WTC11 (cell line): ENCODE results near the gene JAGN1. TPM values are rescaled to one million over a fixed set of nuclear protein-coding genes. Genes with fewer than 3 reads are reported as not detected.

Source experiments
- ATAC-seq: fragments of 200-7000 bp; cut with Tn5 transposase; 2 replicates; pipeline ENCODE4 v1.10.0; 2021; ENCODE audit warnings: mild to moderate bottlenecking, moderate library complexity
- CTCF ChIA-PET: fragments of 300-600 bp; sonication (Branson Sonifier 250); formaldehyde crosslinking; loops from one replicate; lab custom pipeline; 2021; ENCODE audit warnings: antibody characterized with exemption; lab: Charles Lee
- POLR2A ChIA-PET: fragments of 350-600 bp; sonication (Branson Sonifier 250); formaldehyde crosslinking; loops from one replicate; lab custom pipeline; 2021; ENCODE audit warnings: antibody characterized with exemption; lab: Charles Lee
- DNase-seq: peaks from one replicate; pipeline ENCODE4 v3.0.0; 2021; ENCODE audit warnings: low spot score
- H3K27ac Mint-ChIP-seq: 2 replicates; pipeline ENCODE4 v1.8.0; 2021; ENCODE audit warnings: mixed read lengths
- H3K27me3 Mint-ChIP-seq: 2 replicates; pipeline ENCODE4 v1.8.0; 2021; ENCODE audit warnings: low read depth, mild to moderate bottlenecking, moderate library complexity, mixed read lengths
- H3K36me3 Mint-ChIP-seq: 2 replicates; pipeline ENCODE4 v1.8.0; 2021; ENCODE audit warnings: mixed read lengths
- H3K4me1 Mint-ChIP-seq: 2 replicates; pipeline ENCODE4 v1.8.0; 2022; ENCODE audit warnings: mixed read lengths
- H3K4me3 Mint-ChIP-seq: 2 replicates; pipeline ENCODE4 v1.8.0; 2021; ENCODE audit warnings: mild to moderate bottlenecking, moderate library complexity, mixed read lengths
- H3K9me3 Mint-ChIP-seq: 2 replicates; pipeline ENCODE4 v1.8.0; 2021; ENCODE audit warnings: mixed read lengths
- ATF1 ChIP-seq: sonication (generic); formaldehyde crosslinking; IDR thresholded peaks from 2 replicates; pipeline ENCODE4 v1.8.1; 2023; ENCODE audit warnings: mild to moderate bottlenecking, moderate library complexity, missing genetic modification reagents
- ATF6 ChIP-seq: sonication (generic); formaldehyde crosslinking; IDR thresholded peaks from 2 replicates; pipeline ENCODE4 v1.8.1; 2023; ENCODE audit warnings: mild to moderate bottlenecking, missing genetic modification reagents
- ELF4 ChIP-seq: sonication (generic); formaldehyde crosslinking; IDR thresholded peaks from 2 replicates; pipeline ENCODE4 v1.8.1; 2022; ENCODE audit warnings: low read depth, mild to moderate bottlenecking, moderate library complexity, missing genetic modification reagents
- ETV6 ChIP-seq: sonication (generic); formaldehyde crosslinking; IDR thresholded peaks from 2 replicates; pipeline ENCODE4 v1.8.1; 2022; ENCODE audit warnings: mild to moderate bottlenecking, missing genetic modification reagents
- NFYB ChIP-seq: sonication (generic); formaldehyde crosslinking; conservative IDR thresholded peaks from 2 replicates; pipeline ENCODE4 v1.8.0; 2022; ENCODE audit warnings: low read depth, missing genetic modification reagents
- PRDM15 ChIP-seq: sonication (generic); formaldehyde crosslinking; IDR thresholded peaks from 2 replicates; pipeline ENCODE4 v1.8.0; 2022; ENCODE audit warnings: missing genetic modification reagents
- SMAD3 ChIP-seq: sonication (generic); formaldehyde crosslinking; IDR thresholded peaks from 2 replicates; pipeline ENCODE4 v1.8.0; 2022; ENCODE audit warnings: missing genetic modification reagents, mild to moderate bottlenecking, borderline replicate concordance
- STAT6 ChIP-seq: sonication (generic); formaldehyde crosslinking; conservative IDR thresholded peaks from 2 replicates; pipeline ENCODE4 v1.8.1; 2023; ENCODE audit warnings: mild to moderate bottlenecking, low read depth, missing genetic modification reagents, moderate library complexity
- TCF7 ChIP-seq: sonication (generic); formaldehyde crosslinking; IDR thresholded peaks from 2 replicates; pipeline ENCODE4 v1.8.0; 2022; ENCODE audit warnings: mild to moderate bottlenecking, low read depth, missing genetic modification reagents, moderate library complexity
- ZNF138 ChIP-seq: sonication (generic); formaldehyde crosslinking; conservative IDR thresholded peaks from 2 replicates; pipeline ENCODE4 v1.8.1; 2022; ENCODE audit warnings: mild to moderate bottlenecking, moderate library complexity, missing genetic modification reagents
- ZNF512 ChIP-seq: sonication (generic); formaldehyde crosslinking; IDR thresholded peaks from 2 replicates; pipeline ENCODE4 v1.8.1; 2022; ENCODE audit warnings: missing genetic modification reagents, borderline replicate concordance
- ZSCAN18 ChIP-seq: fragments of 250-450 bp; sonication (Bioruptor Pico); IDR thresholded peaks from 2 replicates; pipeline ENCODE4 v2.1.2; 2022; ENCODE audit warnings: mild to moderate bottlenecking, moderate library complexity
- total RNA-seq: library from RNA; stranded (reverse); gene quantifications from 3 replicates; pipeline ENCODE4 v1.2.3, GENCODE V29; 2021
- TF ChIP-seq, protein P1 (sequence below): sonication (generic); formaldehyde crosslinking; conservative IDR thresholded peaks from 2 replicates; pipeline ENCODE4 v1.8.1; 2022; ENCODE audit warnings: mild to moderate bottlenecking, missing genetic modification reagents
- TF ChIP-seq, protein P2 (sequence below): sonication (generic); formaldehyde crosslinking; IDR thresholded peaks from 2 replicates; pipeline ENCODE4 v1.8.1; 2022; ENCODE audit warnings: low read depth, mild to moderate bottlenecking, moderate library complexity, missing genetic modification reagents, borderline replicate concordance
- TF ChIP-seq, protein P3 (sequence below): sonication (generic); formaldehyde crosslinking; IDR thresholded peaks from 2 replicates; pipeline ENCODE4 v1.8.0; 2023; ENCODE audit warnings: missing genetic modification reagents
- TF ChIP-seq, protein P4 (sequence below): sonication (generic); formaldehyde crosslinking; IDR thresholded peaks from 2 replicates; pipeline ENCODE4 v1.8.1; 2022; ENCODE audit warnings: mild to moderate bottlenecking, missing genetic modification reagents, moderate library complexity, borderline replicate concordance

JAGN1 gene
- total RNA-seq, 1 experiment from 2014 or later: 25.6 TPM

DNA sequence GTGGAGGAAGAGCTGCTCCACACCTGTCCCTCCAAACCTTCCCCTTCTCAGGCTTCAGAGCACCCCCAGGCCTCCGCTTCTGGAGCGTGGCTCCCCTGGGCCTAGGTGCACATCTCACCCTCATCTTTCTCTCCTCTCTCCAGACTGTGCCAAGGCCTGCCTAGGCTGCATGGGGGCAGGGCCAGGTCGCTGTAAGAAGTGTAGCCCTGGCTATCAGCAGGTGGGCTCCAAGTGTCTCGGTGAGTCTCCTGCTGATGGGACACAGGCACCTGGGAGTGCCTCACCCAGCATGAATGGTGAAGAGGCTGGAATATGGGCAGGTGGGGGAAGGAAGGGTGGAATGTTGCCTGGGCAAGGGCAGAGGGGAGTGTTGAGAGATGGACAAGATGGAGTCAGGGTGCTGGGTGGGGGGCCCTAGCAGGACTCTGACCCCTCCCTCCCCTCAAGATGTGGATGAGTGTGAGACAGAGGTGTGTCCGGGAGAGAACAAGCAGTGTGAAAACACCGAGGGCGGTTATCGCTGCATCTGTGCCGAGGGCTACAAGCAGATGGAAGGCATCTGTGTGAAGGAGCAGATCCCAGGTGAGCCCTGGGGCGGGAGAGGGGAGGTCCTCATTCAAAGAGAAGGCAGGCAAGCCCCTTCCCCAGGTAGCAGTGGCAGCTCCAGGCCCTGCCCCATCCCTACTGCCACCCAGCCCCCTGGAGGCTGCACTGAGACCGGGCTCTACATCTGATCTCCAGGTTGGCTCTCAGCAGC is 52.7 kb downstream of the JAGN1 start:
- no peak overlapping the region for H3K27ac Mint-ChIP-seq
- H3K27me3 Mint-ChIP-seq: no peaks in the 10 kb centered on the region; the same call in 1 of the 2 replicates
- ChIA-PET CTCF (interaction anchor here (3.8 kb wide), 1 partner anchor 11 kb away, joined by 23 read pairs; the partner anchor contains the start of gene CRELD1), POLR2A (interaction anchor here (0.6 to 1.2 kb wide), 2 partner anchors 10 to 133 kb away, joined by 3 to 4 read pairs; partner anchors contain the start of gene CRELD1)
- DNase-seq (no peak), ATAC-seq (no peak)
- peaks cover 15% of the 10 kb centered on the region for H3K36me3 Mint-ChIP-seq
- peaks cover 3% of the 10 kb centered on the region; the same call in 1 of the 2 replicates for H3K9me3 Mint-ChIP-seq
- no peak overlapping the region for H3K4me3 Mint-ChIP-seq
- peaks cover 2% of the 10 kb centered on the region; the same call in 1 of the 2 replicates for H3K4me1 Mint-ChIP-seq
- TF ChIP-seq NFYB (no peak), PRDM15 (CRISPR knock-in tag) (no peak), ELF4 (no peak), ZNF138 (CRISPR knock-in tag) (no peak), STAT6 (CRISPR knock-in tag) (no peak), SMAD3 (CRISPR knock-in tag) (no peak), TCF7 (no peak), ATF1 (CRISPR knock-in tag) (no peak), ZNF512 (CRISPR knock-in tag) (no peak), ATF6 (no peak), ZSCAN18 (CRISPR knock-in tag) (no peak), ETV6 (CRISPR knock-in tag) (no peak)
- TF ChIP-seq, protein P1, sequence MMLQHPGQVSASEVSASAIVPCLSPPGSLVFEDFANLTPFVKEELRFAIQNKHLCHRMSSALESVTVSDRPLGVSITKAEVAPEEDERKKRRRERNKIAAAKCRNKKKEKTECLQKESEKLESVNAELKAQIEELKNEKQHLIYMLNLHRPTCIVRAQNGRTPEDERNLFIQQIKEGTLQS (CRISPR knock-in tag): no peak
- TF ChIP-seq, protein P2, sequence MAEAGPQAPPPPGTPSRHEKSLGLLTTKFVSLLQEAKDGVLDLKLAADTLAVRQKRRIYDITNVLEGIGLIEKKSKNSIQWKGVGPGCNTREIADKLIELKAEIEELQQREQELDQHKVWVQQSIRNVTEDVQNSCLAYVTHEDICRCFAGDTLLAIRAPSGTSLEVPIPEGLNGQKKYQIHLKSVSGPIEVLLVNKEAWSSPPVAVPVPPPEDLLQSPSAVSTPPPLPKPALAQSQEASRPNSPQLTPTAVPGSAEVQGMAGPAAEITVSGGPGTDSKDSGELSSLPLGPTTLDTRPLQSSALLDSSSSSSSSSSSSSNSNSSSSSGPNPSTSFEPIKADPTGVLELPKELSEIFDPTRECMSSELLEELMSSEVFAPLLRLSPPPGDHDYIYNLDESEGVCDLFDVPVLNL (CRISPR knock-in tag): no peak
- TF ChIP-seq, protein P3, sequence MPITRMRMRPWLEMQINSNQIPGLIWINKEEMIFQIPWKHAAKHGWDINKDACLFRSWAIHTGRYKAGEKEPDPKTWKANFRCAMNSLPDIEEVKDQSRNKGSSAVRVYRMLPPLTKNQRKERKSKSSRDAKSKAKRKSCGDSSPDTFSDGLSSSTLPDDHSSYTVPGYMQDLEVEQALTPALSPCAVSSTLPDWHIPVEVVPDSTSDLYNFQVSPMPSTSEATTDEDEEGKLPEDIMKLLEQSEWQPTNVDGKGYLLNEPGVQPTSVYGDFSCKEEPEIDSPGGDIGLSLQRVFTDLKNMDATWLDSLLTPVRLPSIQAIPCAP (CRISPR knock-in tag): no peak
- TF ChIP-seq, protein P4, sequence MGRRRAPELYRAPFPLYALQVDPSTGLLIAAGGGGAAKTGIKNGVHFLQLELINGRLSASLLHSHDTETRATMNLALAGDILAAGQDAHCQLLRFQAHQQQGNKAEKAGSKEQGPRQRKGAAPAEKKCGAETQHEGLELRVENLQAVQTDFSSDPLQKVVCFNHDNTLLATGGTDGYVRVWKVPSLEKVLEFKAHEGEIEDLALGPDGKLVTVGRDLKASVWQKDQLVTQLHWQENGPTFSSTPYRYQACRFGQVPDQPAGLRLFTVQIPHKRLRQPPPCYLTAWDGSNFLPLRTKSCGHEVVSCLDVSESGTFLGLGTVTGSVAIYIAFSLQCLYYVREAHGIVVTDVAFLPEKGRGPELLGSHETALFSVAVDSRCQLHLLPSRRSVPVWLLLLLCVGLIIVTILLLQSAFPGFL (CRISPR knock-in tag): no peak
